Activated CD4-positive, CD25-positive, alpha-beta regulatory T cell (primary cell): ENCODE results near the gene RFC5.
"Not testable (repeated sequence)": the region's sequence is repeated elsewhere in the genome, so short reads cannot be mapped to it uniquely, and the experiment has no call there.

Source experiments
- DNase-seq, 4 experiments: peaks; one replicate each; lab custom pipeline; 2025; lab: John Stamatoyannopoulos, UW

Gene RFC5, protein sequence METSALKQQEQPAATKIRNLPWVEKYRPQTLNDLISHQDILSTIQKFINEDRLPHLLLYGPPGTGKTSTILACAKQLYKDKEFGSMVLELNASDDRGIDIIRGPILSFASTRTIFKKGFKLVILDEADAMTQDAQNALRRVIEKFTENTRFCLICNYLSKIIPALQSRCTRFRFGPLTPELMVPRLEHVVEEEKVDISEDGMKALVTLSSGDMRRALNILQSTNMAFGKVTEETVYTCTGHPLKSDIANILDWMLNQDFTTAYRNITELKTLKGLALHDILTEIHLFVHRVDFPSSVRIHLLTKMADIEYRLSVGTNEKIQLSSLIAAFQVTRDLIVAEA

DNA sequence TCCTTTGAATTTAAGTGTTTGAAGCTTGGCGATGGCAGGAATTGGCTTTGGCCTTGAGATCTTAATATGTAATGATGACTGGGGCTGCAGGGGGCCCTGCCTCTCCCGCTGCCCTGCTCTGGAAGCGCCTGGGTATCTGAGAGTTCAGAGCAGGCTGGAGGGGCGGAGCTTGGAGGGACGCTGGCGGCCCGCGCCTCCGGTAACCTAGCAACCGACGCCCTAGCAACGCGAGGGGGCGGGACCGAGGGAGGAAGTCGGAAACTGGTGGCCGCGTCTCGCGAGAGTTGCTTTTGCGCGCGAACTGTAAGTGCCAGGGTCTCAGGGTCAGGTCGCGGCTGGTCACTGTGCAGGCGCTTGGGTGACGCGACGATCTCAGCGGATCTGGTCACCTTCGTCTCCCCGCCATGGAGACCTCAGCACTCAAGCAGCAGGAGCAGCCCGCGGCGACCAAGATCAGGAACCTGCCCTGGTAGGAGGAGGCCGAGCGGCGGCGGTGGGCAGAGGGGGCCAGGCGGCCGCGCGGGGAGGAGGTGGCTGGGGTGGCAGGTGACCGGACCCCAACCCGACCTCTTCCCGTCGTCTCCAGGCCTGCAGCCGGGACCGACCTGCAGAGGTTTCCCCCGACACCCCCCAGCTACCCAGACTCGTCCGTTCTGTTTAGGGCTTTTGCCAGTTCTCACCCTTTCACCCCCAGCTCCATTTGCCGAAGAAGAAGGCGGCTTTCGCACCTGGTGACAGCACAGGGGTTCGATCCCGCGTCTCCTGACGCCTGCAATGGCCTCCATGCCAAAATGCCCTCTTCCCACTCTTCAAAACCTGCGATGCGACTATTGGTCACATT lies at the start of gene RFC5:
Gene RFC5, plus strand, starts transcription at position 280 of the 841 bp plus-strand sequence. Its CDS starts 125 bp downstream, at position 405.
- DNase-seq, result peak; percentile 92 to 97 (median 94)

DNA sequence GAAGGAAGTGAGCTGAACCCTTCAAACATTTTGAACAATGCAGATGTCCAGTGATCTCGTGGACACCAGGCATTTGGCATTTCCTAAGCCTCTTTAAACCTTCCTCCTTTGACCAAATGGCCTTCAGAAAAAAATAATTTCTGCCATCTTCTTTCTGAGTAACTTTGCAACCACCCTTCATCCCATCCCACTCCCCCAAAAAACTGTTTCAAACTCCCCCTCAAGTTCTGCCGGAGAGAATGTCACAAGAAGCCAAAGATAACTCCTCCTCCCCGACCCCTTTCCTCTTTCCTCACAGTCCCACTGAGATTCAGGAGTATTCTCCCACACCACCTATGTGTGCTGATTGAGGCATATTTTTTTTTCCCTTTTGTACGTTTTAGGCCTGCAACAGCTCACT lies 49.5 kb upstream of the RFC5 start:
- no peak for DNase-seq

DNA sequence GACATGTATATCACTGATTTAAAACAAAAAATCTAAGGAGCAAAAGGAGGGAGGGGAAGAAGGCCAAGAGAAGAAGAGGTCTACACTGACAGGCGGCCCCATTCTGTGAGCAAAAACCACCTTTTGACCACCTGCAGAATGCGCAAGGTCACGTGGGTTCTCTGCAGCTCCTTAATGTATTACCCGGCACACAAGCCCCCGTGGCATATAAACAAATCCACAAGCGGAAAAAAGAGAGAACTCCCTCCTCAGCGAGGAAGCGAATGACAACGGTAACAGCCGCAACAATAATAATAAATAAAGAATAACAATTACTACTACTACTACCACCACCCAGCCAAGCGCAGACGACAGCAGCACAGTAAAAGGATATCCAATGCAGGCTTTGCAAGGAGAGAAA lies 49.0 kb upstream of the RFC5 start:
- no peak for DNase-seq

DNA sequence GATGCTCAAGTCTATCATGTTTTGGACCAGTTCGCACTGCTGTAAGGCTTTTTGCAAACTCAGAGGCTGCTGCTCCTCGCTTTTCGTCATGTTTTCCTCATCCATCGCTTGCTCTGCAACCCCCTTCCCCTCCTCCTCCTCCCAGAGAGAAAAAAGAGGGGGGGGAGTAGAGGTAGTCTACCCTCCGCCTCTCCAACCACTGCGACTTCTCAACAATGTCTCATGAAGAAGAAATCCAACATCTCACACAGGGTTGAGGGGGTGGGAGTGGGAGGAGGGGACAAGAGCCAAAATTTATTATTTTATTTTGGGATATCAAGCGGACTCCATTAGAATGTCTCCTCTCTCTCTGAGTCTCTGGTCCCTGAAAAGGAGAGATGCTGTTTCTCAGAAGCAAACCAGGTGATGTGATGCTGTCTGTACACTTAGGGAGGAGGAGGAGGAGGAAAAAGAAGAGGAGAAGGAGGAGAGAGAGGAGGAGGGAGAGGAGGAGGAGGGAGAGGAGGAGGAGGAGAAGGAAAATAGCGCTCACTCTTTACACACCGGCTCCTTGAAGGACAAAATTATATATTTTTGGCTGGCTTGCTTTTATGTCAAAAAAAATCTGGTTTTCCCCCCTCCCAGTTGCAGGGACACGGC lies 48.2 kb upstream of the RFC5 start:
- no peak for DNase-seq

DNA sequence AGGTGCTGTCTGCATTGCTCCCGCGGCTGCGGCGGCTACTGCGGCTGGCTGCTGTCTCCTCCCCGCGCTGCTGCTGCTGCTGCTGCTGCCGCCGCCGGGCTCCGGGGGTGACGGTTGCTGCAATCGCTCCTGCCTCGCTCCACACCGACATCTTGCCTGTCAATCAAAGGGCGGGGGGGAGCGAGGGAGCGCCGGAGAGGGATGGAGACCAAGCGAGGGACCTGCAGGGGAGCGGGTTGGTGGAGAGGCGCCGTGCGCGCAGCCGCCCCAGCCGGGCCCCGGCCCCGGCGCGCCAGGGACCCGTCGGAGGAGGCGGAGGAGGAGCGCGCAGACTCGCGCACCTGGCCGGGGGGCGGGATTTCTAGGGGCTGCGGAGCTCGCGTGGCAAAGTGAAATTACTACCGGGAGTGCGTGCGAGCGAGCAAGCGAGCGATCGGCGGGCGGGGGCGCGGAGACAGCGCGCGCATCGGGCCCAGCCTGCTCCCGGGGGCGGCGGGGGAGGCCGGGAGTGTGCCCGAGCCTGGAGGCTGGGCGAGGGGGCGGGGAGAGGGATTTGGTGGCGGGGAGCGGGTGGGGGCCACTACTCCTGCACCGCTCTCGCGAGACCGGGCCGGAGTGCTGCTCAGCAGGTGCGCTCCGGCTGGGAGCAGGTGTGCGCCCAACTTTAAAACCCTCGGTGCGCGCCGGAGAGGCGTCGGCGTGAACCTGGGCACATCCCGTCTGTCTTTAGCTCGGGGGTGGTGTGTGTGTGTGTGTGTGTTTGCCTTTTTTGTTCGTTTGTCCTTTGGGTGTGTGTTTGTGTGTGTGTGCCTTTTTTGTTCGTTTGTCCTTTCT lies 47.5 kb upstream of the RFC5 start, which contains the start of gene KSR2:
Gene KSR2, minus strand, starts transcription at position 165 of the 834 bp plus-strand sequence. CDS start 735 bp downstream, outside the sequence.
- DNase-seq, result peak in 2 of 4 experiments; percentile 1 to 3

DNA sequence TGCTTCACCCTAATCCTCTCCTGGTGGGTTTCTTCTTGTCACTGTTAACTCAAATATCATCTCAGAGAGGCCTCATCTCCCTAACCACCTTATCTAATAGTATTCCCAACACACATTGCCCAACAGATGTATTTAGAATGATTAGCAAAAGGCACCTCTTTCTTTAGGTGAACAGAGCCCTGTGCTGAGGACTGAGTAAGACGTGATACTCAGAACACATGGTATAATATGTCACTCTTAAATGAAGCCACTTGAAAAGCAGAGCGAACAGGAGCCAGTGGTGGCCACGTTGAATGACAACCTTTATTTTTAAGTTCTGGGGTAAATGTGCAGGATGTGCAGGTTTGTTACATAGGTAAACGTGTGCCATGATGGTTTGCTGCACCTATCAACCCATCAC lies 46.2 kb upstream of the RFC5 start:
- no peak for DNase-seq

DNA sequence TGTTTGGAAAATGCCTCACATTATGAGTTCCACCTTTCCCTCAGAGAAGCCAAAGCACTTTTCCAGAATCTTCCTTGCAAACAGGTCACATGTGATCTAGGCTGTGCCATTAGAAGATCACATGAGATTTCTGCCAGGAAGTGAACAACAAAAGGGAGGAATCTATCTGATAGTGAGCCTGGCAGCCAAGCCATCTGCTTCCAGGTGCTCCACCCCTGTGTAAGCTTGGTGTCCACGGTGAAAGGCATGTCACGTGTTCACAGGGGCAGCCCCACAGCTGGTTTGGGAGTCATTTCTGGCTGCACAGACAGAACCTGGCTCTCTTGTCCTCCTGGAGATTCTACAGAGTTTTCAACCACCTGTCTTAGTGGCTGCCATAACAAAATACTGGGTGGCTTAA lies 44.2 kb upstream of the RFC5 start:
- no peak for DNase-seq

DNA sequence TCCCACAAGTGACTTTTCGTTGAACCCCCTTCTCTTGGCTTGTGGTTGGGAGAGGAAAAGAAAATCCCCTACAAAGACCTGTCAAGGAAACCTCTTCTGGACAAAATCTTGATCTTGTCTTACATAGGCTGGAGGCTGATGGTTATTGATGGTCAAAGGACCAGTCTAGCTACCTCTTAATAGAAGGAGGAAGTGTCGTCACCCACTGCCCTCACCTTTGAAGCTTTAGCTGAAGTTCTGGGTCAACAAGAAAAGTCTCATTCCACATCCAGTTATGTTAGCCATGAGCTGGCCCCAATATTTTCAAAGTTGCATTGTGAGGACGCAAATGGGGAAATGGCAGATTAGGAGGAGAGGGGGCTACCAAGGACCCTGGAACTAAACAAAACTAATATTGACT lies 41.5 kb upstream of the RFC5 start:
- DNase-seq, result no peak

DNA sequence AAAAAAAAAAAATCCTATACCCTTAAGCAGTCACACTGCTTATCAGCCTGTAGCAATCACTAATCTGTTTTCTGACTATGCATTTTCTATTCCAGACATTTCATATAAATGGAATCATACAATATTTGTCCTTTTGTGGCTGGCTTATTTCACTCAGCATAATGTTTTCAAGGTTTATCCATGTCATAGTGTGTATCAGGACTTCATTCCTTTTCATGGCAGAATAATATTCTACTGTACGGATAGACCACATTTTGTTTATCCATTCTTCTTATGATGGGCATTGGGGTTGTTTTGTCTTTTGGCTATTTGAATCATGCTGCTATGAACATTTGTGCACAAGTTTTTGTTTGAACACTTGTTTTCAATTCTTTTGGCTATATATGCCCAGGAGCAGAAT lies 39.1 kb upstream of the RFC5 start:
- DNase-seq, result no peak

DNA sequence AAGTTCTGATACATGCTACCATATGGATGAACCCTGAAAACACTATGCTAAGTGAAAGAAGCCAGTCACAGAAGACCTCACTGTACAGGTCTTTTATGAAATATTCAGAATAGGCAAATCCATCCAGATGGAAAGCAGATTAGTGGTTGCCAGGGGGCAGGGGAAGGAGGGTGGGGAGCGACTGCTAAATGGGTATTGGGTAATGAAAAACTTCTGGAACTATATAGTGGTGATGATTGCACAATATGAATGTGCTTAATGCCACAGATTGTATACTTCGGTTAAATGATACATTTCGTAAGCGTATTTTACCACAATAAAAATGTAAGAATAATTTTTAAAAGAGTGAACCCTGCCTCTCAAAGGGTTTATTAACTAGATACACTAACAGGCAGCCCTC lies 35.9 kb upstream of the RFC5 start:
- no peak for DNase-seq

DNA sequence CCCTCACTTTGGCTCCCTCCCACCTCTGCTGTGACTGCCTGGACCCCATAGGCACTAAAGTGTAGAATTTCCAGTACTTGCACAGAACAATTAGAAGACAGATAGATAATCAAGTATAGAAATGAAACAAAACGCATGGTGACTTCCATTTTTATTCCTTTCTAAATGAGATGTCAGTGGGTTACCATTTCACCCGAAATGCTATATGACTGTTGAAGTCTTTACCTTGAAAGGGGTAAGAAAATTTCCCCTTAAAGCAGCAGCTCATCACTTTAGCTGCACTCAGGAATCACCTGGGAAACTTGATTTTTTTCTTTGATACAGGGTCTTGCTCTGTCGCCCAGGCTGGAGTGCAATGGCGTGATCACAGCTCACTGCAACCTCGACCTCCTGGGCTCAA lies 35.2 kb upstream of the RFC5 start:
- DNase-seq, result no peak

DNA sequence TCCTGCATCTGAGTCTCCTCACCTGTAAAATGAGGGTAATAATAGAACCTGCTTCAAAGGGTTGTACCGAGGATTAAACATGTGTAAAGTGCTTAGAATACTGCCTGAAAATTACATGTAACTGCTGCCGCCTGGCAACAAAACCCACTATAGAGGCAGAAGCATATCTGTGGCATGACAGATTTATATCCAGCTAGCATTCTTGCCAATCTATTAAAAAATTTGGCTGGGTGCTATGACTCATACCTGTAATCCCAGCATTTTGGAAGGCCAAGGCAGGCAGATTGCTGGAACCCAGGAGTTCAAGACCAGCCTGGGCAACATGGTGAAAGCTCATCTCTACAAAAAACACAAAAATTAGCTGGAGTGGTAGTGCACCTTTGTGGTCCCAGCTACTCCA lies 31.3 kb upstream of the RFC5 start:
- no peak for DNase-seq

DNA sequence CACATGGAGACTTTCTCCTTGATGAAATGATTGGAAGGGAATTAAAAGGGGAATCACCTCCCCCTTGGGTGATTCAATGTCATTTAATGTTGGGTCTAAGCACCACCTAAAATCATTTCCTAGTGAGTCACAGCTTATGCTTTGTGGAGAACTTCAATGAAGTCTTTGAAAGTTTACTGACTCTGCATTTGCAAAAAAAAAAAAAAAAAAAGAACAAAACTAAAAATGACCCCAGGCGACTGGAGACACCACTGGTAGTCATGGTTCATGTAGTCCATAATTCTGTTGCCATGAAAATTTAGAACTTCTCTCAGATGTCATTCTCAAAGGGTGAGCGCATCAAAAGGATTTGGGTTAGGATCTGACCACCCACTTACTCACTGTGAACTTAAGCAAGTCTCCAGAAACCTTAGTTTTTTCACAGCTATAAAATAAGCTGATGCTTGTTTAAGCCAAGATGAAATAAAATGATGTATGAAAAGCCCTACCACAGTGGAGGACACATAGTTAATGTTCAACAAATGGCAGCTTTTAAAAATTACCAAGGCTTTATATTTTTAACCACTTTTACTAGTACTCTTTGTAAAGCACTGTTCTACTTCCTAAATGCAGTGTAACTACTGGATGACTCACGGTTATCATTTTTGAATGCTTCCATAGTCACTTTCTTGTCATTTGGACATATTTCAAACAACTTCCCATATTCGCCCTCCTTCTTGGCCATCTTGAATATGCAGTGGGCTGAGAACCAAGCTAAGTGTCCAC lies 29.6 kb upstream of the RFC5 start:
- no peak for DNase-seq

DNA sequence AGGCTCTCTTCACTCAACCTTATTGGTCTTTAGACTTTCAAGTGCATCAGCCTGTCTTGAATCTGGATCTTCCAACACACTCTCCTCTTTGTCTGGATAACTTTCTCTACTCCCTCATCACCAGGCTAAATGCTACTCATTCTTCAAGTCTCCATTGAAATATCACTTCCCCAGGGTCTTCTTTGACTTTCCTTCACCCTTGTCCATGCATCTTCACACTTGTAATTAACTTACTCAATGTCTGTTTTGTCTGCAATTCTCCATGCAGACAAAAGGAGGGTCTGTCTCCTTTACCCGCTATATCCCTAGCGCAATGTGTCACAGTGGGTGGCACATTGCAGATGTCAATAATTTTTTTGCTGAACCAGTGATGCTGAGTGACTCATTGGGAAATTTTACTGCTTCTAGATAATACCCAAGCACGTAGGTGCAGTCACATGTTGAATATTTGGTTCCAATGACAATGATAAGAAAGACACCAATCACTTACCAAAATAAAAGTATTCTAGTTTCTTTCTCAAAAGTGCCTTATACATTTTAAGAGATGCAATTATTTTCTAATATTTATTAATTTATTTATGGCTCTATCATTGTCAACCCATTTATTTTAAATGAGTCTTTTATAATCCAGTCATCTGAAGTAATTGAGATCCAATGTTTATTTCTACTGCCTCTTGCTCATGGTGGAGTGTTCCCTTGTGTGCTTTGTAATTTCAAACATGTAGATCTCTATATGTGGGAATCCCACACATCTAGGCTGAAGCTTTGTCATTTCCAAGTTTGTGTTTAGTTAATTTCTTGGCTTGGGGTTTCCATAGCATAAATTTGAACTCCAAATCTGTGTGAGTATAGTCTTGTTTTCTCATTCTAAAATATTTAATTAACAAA lies 21.7 kb upstream of the RFC5 start:
- no peak for DNase-seq

DNA sequence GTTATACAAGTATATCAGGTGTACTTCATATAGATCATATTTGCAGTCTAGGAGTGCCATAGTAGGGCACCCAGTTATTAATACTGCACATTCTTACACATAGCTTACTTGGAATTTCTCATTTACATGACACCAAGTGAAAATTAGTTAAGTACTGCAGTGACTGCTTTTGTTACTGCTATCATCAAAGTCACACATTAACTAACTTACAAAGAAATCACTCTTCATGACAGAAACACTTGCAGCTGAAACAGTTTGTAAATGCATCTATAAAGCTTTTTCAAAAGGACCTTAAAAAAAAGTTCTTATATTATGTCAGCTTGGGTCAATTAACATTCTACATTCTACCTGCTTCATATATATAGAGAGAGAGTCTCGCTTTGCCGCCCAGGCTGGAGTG lies 17.8 kb upstream of the RFC5 start:
- no peak for DNase-seq

DNA sequence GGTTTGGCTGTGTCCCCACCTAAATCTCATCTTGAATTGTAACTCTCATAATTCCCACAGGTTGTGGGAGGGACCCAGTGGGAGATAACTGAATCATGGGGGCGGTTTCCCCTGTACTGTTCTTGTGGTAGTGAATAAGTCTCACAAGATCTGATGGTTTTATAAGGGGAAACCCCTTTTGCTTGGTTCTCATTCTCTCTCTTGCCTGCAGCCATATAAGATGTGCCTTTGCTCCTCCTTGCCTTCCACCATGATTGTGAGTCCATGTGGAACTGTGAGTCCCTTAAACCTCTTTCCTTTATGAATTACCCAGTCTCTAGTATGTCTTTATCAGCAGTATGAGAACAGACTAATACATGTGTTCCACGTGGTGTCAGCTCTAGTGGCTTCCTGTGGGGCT lies 16.7 kb upstream of the RFC5 start:
- not testable (repeated sequence) for DNase-seq

DNA sequence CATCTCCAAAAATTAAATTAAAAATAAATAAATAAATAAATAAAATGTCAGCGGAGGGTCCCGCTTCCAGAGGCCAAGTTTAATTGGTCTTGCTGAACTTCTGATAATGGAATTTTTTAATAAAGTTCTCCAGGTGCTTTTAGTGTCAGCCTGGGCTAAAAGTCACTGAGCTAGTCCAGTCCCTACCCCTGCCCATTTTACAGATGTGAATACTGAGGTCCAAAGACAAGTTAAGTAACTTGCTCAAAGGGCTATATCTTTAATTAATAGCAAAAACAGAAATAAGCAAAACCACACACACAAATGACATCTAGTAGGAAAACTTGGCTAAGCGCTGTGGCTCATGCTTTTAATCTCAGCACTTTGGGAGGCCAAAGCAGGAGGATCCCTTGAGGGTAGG lies 5.6 kb upstream of the RFC5 start:
- DNase-seq, result no peak

DNA sequence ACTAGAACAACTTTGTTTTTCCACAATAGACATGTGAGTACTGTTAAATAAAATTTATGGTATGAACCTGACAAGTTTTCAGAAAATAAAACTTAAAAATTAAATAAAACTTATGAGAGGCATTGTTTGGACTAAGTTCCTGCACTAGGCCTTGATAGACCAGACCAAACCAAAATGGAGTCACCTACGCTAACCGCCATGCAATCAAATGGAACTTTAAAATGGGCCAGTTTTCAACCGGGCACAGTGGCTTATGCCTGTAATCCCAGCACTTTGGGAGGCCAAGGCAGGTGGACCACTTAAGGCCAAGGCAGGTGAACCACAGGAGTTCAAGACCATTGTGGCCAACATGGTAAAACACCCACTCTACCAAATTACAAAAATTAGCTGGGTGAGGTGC lies 5.1 kb upstream of the RFC5 start:
- DNase-seq, result no peak

DNA sequence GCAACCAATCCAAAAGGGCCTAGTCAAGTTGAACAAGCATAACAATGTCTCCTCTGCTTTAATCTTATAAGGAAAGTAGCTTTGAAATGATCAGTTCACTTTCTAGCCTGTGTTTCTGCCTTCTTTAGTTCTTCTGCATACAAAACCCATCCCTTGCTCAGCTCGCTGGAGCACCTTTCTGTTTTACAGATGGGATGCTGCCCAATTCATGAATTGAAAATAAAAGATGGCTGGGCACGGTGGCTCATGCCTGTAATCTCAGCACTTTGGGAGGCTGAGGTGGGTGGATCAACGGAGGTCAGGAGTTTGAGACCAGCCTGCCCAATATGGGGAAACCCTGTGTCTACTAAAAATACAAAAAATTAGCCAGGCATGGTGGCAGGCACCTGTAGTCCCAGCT lies 4.5 kb upstream of the RFC5 start:
- DNase-seq, result no peak

DNA sequence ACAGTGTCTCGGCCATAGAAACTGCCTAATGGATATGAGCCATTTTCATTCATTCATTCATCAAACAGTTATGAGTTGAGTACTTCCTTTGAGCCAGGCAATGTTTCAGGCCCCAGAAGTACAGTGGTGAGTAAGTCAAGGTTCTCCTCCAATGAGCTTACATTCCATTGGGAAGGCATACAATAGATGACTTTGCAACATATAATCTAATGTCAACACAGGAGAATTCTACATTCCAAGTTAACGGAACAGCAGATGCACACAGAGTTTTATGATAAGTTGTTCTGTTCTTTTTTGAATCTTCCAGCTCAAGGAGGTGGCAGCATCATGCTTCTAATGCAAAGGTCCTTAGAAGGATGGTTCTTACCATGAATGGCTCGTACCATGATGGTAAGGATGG lies 3.2 kb upstream of the RFC5 start:
- DNase-seq, result no peak
